NCI-H2081 (cell line): ENCODE measurements around the gene PATJ.
"Not testable (repeated sequence)": the region's sequence is repeated elsewhere in the genome, so short reads cannot be mapped to it uniquely, and the experiment has no call there.

Experiments used
- DNase-seq, 2 experiments: peaks; one replicate each; lab custom pipeline; 2025; lab: John Stamatoyannopoulos, UW

Gene PATJ

GRCh38 chr1:61741711-61742619 lies at the start of gene PATJ:
Gene PATJ (plus strand): TSS chr1:61742480. CDS start chr1:61762893, 20,413 bp downstream.
- peak; percentile 73 to 86 for DNase-seq

- DNase-seq: no peak
Measured at GRCh38 chr1:61699911-61700851, 42.1 kb upstream of the PATJ start.

GRCh38 chr1:61708953-61709907 lies 33.0 kb upstream of the PATJ start:
- no peak for DNase-seq

GRCh38 chr1:61709908-61710289 lies 32.4 kb upstream of the PATJ start:
- DNase-seq: no peak

GRCh38 chr1:61711257-61711656 lies 31.0 kb upstream of the PATJ start:
- DNase-seq: not testable (repeated sequence)

GRCh38 chr1:61711969-61712368 lies 30.3 kb upstream of the PATJ start:
- no peak for DNase-seq

- not testable (repeated sequence) for DNase-seq
Measured at GRCh38 chr1:61718996-61719663, 23.1 kb upstream of the PATJ start.

GRCh38 chr1:61724506-61724812 lies 17.8 kb upstream of the PATJ start:
- DNase-seq: no peak

- DNase-seq: peak; percentile 87 to 93
Measured at GRCh38 chr1:61724813-61725694, 17.2 kb upstream of the PATJ start, which contains the start of gene TM2D1. Gene TM2D1 (minus strand): TSS chr1:61725141. CDS start chr1:61725120, 21 bp downstream.

- no peak for DNase-seq
Measured at GRCh38 chr1:61727544-61727943, 14.7 kb upstream of the PATJ start.

- not testable (repeated sequence) for DNase-seq
Measured at GRCh38 chr1:61730679-61731078, 11.6 kb upstream of the PATJ start.

GRCh38 chr1:61732726-61733125 lies 9.6 kb upstream of the PATJ start:
- DNase-seq: no peak

- no peak for DNase-seq
Measured at GRCh38 chr1:61740751-61741700, 1.3 kb upstream of the PATJ start.

GRCh38 chr1:61742620-61743430 lies 545 bp downstream of the PATJ start:
- peak; percentile 15 to 52 for DNase-seq

GRCh38 chr1:61743431-61743705 lies 1.1 kb downstream of the PATJ start:
- DNase-seq: no peak

- no peak for DNase-seq
Measured at GRCh38 chr1:61743716-61744580, 1.7 kb downstream of the PATJ start.

- no peak for DNase-seq
Measured at GRCh38 chr1:61746813-61747212, 4.5 kb downstream of the PATJ start.
